DMS114 treated with DMSO at 0.1 percent for 48 hours (cell line): Measurements from ENCODE around the gene IL1RAPL2.
"Not testable (repeated sequence)": the region's sequence is repeated elsewhere in the genome, so short reads cannot be mapped to it uniquely, and the experiment has no call there.

ENCODE experiments used
- DNase-seq: peaks from one replicate; lab custom pipeline; 2025; ENCODE audit not compliant: unreplicated experiment; lab: John Stamatoyannopoulos, UW

The IL1RAPL2 gene

DNA sequence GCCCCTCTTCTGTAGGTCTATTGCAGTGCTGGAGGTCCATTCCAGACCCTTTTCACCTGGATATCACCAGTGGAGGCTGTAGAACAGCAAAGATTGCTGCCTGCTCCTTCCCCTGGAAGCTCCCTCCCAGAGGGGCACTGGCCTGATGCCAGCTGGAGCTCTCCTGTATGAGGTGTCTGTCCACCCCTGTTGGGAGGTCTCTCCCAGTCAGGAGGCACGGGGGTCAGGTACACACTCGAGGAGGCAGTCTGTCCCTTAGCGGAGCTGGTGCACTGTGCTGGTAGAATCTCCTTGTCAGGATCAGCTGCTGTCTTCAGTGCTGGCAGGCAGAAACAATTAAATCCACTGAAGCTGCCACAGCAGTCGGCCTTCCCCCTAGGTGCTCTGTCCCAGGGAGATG, 276.6 kb downstream of the IL1RAPL2 start:
- no peak for DNase-seq

DNA sequence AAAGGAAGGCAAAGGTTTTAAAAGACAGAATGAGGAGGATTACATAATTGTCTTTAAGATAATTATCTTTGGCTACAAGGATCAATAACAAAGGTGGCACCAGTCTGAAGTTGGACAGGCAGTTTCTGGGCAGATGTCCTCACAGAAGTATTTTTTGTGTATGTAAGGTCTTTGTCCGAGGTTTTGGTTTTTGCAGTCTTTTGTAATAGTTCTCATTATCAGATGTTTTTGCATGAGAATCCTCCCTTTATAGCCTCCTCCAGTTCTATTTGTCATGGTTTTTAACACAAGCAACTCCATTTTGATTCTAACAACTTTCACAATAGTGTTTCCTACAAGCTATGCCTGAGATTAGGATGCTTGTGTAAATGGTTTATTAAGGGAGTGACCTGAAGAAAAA, 286.2 kb downstream of the IL1RAPL2 start:
- DNase-seq, result no peak

GRCh38 chrX:104854188-104854587, 288.2 kb downstream of the IL1RAPL2 start:
- DNase-seq, result no peak

- DNase-seq, result no peak
Measured at GRCh38 chrX:104854790-104855340, 288.9 kb downstream of the IL1RAPL2 start.

- DNase-seq, result no peak
Measured at GRCh38 chrX:104863466-104863865, 297.5 kb downstream of the IL1RAPL2 start.

DNA sequence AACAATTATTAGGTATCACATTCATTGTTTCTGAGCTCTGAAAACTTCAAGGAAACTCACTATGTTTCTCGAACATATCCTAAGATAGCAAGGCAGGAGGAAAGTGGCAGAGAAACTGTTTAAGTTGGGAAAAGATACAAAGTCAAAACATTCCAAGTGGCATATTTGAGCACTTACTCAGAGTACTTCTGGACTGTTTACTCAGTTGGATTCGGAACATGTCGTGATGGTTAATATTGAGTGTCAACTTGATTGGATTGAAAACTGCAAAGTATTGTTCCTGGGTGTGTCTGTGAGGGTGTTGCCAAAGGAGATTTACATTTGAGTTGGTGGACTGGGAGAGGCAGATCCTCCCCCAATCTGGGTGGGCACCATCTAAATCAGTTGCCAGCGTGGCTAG, 298.3 kb downstream of the IL1RAPL2 start:
- DNase-seq, result no peak

DNA sequence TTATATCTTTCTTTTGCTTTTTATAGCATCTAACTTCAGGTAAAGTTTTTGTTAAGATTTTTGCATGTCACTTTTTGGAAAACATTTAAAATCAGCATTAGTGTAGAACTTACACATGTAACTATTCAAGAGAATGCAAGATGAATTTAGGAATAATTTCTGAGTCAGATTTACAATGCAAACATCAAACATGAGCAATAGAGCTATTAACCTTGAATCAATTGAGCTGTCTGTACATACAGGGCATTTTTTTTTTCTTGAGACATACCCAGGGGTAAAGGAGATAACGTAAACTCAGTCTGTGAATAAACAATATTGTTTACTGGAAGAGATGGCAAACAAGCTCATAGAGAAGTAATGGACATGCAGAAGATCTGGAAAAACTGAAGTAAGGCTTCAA, 311.5 kb downstream of the IL1RAPL2 start:
- no peak for DNase-seq

GRCh38 chrX:104902070-104902469, 336.1 kb downstream of the IL1RAPL2 start:
- no peak for DNase-seq

GRCh38 chrX:104909694-104910093, 343.7 kb downstream of the IL1RAPL2 start:
- DNase-seq, result not testable (repeated sequence)

- DNase-seq, result peak; percentile 5
Measured at GRCh38 chrX:104913348-104913747, 347.3 kb downstream of the IL1RAPL2 start.

GRCh38 chrX:104914686-104915085, 348.7 kb downstream of the IL1RAPL2 start:
- not testable (repeated sequence) for DNase-seq

DNA sequence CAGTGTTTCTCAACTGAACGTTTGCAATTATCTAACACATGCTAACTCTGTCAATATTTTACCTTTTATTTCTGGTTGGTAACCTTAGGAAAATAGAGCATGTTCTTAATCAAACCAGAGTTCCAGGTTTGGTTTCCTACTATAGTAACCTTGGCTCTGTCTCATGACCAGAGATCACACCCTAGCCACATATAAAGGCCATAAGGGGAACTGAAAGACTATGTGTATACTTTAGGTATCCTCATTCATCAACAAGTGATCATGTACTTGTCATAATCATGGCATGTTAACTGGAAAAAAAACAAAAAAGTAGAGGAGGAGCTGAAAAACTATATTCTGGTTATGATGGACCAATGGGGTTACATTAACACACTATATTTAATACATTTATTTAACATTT, 352.1 kb downstream of the IL1RAPL2 start:
- DNase-seq, result no peak

- DNase-seq, result no peak
Measured at GRCh38 chrX:104921584-104922205, 355.7 kb downstream of the IL1RAPL2 start.

DNA sequence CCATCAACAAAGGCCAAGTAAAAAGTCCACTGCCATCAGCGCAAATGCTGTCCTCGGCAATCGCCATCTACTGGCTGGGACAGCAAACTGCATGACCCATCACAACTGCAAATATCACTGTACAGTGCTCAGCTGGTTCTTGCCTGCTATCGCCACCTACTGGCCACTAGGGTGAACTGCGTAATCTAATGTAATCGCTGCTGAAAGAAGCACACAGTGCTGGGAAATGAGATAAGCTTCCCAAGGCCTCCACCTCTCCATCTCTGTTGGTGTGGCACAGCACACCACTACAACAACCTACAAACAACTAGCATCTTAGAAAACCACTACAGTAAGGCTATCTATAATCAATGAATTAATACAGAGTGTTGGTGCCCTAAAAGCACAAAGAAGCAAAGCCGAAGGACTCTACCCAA, 356.2 kb downstream of the IL1RAPL2 start:
- DNase-seq, result peak; percentile 62

GRCh38 chrX:104929324-104929723, 363.3 kb downstream of the IL1RAPL2 start:
- no peak for DNase-seq

DNA sequence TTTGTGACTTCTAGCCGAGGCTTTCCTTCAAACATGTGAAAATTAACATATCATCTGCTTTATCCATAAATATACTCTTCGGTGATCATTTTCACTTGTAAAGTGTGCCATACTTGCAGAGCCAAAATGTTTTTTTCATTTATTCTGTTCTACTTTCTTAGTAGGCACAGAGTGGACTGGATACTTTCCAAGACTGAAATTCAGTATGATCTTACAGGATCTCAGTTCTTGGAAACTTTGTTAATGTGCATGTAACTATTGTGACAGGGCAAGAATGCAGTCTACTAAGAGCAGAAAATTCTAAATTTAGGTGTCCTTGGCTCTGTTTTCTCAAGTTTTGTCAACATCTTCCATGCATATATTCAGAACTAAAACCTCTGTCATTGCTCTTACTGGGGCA, 369.6 kb downstream of the IL1RAPL2 start:
- no peak for DNase-seq

DNA sequence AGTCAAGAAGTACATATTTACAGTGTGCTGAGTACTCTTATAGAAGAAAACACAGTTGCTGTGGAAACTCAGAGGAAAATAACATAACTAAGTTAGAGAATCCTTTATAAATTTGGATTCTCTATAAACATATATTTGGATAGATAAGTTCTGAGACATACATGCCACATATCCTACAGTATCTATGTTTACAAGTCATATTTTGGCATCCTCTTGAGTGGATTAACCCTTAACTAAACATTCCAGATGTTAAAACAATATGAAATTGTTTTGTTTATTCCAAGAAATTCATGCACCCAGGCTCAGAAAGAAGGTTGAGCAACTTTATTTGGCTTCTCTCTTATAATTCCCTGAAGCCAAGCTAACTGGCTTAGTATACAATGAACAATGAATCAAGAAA, 387.3 kb downstream of the IL1RAPL2 start:
- DNase-seq, result no peak

GRCh38 chrX:104961926-104962325, 395.9 kb downstream of the IL1RAPL2 start:
- DNase-seq, result no peak

- no peak for DNase-seq
Measured at GRCh38 chrX:104968241-104968640, 402.2 kb downstream of the IL1RAPL2 start.

DNA sequence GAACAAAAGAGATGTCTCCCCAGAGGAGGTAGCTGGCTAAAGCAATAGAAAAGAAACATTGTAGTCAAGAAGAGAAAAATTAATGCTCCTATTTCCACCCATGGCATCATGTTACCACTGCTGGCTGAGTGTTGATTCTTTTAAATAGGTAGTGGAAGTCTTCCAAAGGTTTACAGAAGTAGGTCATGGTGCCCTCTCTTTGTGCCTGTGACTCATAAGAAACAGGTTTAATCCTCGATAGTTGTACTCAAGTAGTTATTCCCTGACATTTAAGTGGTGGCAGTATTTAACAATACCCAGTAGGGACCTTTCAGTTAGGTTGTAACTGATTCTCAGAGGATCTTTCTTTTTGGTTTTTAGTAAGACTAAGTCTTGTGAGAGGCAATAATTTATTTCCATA, 406.7 kb downstream of the IL1RAPL2 start:
- no peak for DNase-seq

- no peak for DNase-seq
Measured at GRCh38 chrX:104987063-104987462, 421.1 kb downstream of the IL1RAPL2 start.

DNA sequence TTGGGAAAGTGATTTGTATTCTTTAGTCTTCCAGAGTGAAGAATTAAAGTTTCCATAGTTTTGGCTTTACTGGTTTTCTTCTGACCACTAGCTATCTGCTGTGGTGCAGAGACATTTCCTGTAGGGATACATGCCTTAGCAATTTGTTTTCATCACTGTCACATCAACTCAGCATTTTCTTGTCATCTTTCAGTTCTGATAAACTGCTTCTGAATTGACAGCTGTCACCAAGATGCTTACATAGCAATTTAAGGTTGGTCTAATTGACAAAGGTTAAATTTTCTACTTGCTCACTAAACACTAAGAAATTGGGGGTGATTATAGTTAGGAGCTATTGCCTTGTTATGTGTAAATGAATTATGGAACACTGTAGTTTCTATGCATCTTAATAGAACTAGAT, 422.0 kb downstream of the IL1RAPL2 start:
- no peak for DNase-seq

DNA sequence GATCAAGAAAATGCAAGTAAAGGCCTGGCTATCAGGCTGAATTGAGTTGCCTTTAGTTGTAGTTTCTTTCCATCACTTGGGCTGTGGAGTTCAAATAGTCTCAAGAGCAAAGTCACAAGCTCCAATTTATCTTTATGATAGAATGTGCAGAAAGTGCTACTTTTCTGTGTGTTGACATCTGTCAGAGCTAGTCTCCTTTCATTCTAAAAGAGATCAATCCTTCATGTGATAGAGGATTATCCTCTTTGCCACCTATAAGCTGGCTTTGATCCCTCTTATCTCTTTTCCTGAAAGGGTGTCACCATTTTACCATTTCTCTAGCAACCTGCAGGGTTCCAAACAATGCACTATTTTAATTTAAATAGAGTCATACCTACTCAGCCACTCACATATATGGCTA, 429.5 kb downstream of the IL1RAPL2 start:
- no peak for DNase-seq
